ENCODE results near the gene ECPAS.
"Not testable (repeated sequence)": the region's sequence is repeated elsewhere in the genome, so short reads cannot be mapped to it uniquely, and the experiment has no call there.

ECPAS gene

GRCh38 chr9:111413996-111414395 lies 70.2 kb downstream of the ECPAS start:
- ATAC-seq: no peak

DNA sequence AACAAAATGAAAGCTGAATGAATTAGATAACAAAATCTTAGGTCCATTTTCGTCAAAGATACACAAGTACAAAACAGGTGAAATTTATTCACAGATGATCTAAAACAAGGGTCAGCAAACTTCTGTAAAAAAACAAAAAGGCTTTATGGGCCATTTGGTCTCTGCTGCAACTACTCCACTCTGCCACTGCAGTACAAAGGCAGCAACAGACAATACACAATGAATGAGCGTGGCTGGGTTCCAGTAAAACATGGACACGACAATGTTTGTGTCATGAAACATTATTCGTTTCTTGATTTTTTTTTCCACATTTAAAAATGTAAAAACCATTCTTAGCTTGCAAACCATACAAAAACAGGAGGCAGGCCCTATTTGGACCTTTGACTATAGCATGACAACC lies 71.9 kb downstream of the ECPAS start:
- no peak for ATAC-seq

DNA sequence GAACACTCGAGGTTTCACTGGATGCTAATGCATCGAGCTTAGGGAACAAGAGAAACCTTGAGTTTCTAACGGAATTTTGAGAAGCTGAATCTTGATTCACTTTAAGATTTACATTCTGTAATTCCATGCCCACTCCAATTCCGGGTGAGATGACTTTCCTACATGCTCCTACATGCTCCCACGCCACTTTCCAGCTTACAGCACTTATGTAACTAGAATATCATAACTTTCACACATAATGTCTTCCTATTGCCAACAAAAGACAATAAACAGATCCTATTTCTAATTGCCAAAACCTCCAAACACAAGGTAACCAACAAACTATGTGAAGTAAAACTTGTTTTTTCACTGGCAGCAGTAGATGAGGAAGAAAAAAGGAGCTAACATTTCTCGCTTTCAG lies 72.9 kb downstream of the ECPAS start:
- no peak for ATAC-seq

- ATAC-seq: no peak
These were observed 76.4 kb downstream of the ECPAS start for GRCh38 chr9:111407813-111408212.

- ATAC-seq: no peak
These were observed 78.5 kb downstream of the ECPAS start for GRCh38 chr9:111405701-111406100.

DNA sequence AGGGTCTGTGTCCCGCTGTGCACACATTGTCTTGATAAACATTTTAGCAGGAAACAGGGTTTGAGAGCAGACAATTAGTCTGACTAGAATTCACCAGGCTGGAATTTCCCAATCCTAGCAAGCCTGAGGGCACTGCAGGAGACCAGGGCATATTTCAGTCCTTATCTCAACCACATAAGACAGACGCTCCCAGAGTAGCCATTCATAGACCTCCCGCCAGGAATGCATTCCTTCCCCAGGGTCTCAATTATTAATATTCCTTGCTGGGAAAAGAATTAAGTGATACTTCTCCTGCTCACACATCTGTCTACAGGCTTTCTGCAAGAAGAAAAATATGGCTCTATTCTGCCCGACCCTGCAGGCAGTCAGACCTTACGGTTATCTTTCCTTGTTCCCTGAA lies 82.7 kb downstream of the ECPAS start:
- ATAC-seq: not testable (repeated sequence)

GRCh38 chr9:111400564-111400898 lies 83.7 kb downstream of the ECPAS start:
- ATAC-seq: no peak

DNA sequence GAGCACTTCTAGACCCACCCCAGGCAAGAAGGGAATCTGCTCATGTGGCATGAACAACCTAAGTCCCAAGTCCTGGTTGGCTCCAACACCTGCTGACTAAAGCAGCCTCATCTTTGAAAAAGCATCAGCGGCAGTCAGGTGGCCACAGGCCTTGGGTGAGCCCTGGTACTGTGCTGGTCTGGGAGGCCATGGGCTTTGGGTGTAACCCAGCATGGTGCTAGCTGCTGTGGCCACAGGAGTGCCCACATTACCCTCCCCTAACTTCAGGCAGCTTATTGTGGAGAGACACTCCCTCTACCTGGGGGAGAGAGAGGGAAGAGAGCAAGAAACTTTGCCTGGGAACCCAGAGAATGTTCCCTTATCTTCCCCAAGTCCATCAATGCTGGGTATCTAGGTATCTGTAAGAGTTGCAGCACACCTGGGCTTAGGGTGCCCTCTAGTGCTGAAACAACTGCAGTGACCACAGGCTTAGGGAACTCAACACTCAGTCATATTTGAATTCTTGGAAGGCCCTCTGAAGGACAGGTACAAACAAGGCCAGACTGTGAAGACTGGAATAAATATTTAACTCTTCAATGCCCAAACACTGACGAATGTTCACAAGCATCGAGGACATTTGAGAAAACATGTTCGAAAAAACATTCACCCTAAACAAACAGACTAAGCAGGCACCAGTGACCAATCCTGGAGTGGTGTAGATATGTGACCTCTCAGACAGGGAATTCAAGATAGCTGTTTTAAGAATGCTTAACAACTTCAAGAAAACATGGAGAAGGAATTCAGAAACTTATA lies 84.2 kb downstream of the ECPAS start:
- peak in 1 of 2 donors; percentile 30 for ATAC-seq

GRCh38 chr9:111399211-111399739 lies 84.9 kb downstream of the ECPAS start:
- no peak for ATAC-seq

DNA sequence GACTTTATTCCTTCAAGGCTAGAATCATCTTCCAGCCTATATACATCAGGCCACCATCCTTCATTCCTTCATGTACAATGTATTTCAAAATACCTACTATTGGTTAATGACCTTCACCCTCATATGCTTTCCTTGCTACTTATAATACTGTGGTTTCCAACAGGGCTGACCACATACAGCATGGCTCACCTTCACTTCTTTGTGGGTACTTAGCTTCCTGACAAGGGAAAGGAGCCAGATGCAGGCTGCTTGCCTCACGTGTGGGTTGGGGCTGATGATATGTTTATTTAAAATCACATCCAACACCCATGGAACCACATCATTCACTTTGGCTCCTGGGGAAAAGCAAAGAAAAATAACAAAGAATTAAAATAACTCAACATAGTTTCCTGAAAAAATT lies 90.2 kb downstream of the ECPAS start:
- no peak for ATAC-seq

DNA sequence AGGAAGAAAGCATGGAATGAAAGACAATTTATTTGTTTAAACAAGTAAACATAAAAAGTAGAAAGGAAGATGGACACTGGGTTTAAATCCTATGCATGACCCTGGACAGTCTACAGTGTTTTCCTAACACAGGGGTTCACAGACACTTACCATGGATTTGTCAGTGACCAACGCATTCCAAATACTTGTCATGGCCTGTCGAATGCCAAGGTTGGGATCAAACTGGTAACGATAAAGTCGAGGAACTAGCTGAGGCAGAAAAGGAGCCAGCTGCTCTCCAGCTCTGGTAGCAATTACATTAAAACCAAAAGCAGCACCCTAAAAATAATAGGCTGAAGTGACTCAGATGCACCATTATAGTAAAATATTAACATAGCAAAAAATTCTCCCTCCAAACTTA lies 94.8 kb downstream of the ECPAS start:
- no peak for ATAC-seq

DNA sequence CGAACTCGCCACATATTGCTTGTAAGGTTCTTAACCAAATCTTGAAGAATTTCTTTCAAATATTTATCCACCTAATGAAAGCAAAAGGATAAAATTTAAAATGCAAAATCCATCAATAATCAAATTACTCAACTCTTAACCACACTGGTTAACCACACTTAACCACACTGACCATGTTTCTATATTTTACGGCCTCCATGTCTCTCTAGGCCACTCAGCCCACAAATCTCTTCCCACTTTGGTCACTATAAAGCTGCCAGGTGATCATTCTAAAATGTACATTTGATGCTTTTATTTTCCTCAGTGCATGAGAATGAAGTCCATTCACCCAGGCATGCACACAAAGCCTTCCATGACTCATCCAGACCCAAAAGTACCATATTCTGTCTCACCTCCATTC lies 97.8 kb downstream of the ECPAS start:
- ATAC-seq: peak in 1 of 2 donors; percentile 48

- no peak for ATAC-seq
These were observed 103.2 kb downstream of the ECPAS start for GRCh38 chr9:111381006-111381405.

GRCh38 chr9:111375817-111376564 lies 108.2 kb downstream of the ECPAS start:
- no peak for ATAC-seq

DNA sequence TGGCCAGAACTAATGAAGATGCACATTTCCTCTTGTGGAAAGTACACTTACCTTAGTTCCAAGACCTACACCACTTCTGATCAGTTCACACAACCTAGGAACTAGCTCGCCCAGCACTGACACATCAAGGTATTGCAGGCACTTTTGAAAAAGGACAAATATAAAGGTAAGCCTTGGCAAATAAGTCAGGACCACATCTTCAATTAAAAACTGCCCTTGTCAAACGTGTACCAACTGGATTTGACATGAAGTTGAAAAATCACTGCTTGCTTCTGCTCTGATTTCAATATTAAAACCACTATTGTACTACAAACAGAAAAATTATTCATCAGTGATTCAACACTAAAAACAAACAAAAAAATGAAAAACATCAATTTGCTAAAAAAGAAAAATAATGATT lies 109.1 kb downstream of the ECPAS start:
- ATAC-seq: no peak

- no peak for ATAC-seq
These were observed 111.9 kb downstream of the ECPAS start for GRCh38 chr9:111372297-111372696.

- ATAC-seq: no peak
These were observed 117.2 kb downstream of the ECPAS start for GRCh38 chr9:111366978-111367377.

DNA sequence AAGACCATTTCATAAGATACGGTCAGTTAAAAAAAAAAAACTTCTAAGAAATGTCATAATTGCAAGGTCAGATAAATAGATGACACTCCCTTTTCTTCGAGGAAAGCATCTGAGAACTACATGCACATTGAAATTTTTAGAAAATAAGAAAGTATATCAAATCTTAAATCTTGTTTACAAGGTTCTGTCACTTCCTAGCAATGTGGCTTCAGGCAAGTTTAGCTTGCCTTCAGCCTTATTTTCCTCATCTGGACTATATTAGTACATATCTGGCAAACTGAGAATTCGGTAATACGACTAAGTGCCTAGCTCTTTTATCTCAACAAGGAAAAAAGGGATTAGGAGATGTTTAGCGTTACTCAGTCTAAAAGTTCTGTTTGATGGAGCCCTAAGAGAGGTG lies 121.7 kb downstream of the ECPAS start:
- ATAC-seq: no peak

- no peak for ATAC-seq
These were observed 123.3 kb downstream of the ECPAS start for GRCh38 chr9:111360881-111361280.

- ATAC-seq: peak; percentile 56 to 73
These were observed 127.5 kb downstream of the ECPAS start for GRCh38 chr9:111356481-111357244.

- no peak for ATAC-seq
These were observed 131.6 kb downstream of the ECPAS start for GRCh38 chr9:111352545-111352944.

GRCh38 chr9:111350556-111350955 lies 133.6 kb downstream of the ECPAS start:
- no peak for ATAC-seq

DNA sequence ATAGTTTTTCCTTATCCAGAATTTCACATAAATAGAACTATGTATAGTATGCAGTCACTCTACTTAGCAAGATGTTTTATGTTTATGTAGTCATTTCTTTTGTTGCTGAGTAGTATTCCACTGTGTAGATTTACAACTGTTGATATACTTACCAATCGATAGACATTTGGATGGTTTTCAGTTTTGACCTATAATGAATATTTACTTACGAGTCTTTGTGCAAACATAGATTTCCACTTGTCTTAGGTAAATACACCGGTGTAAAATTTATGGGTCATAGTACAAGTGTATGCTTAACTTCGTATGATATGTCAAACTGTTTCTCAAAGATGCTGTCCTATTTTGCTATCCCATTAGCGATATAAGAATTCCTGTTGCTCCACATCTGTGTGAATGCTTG lies 134.4 kb downstream of the ECPAS start:
- ATAC-seq: no peak
